PC-3 (cell line): ENCODE data around the gene SF3A2. TPM values are rescaled to one million over a fixed set of nuclear protein-coding genes. Genes with fewer than 3 reads are reported as not detected.

Experiments used
- ATAC-seq: fragments of 200-7000 bp; cut with Tn5 transposase; 2 replicates; pipeline ENCODE4 v1.9.1; 2020; ENCODE audit warnings: mild to moderate bottlenecking, moderate library complexity
- BruUV-seq: library from RNA; stranded (reverse); fragments of 400-500 nt; replicated peaks from 2 replicates; lab custom pipeline; 2021; lab: Mats Ljungman, UMichigan
- CTCF ChIA-PET: fragments of 300-600 bp; sonication (Branson Sonifier 250); formaldehyde crosslinking; loops from one replicate; lab custom pipeline; 2022; ENCODE audit warnings: antibody characterized with exemption; lab: Charles Lee
- POLR2A ChIA-PET: fragments of 300-600 bp; sonication (Branson Sonifier 250); formaldehyde crosslinking; loops from one replicate; lab custom pipeline; 2022; ENCODE audit warnings: antibody characterized with exemption; ENCODE audit not compliant: unreplicated experiment; lab: Charles Lee
- DNase-seq: peaks from one replicate; pipeline ENCODE4 v3.0.0-alpha.2; 2015
- H2AFZ ChIP-seq: fragments of 300-600 bp; sonication (generic); 2 replicates; pipeline ENCODE4 v1.6.0; 2016; ENCODE audit warnings: antibody characterized with exemption, low read length
- H3F3A ChIP-seq: fragments of 300-600 bp; sonication (generic); one replicate; pipeline ENCODE4 v1.6.0; 2017; ENCODE audit warnings: antibody characterized with exemption, low read length, control low read depth, mild to moderate bottlenecking; ENCODE audit not compliant: unreplicated experiment
- H3K27ac ChIP-seq: fragments of 300-600 bp; sonication (generic); 2 replicates; pipeline ENCODE4 v1.5.1; 2016; ENCODE audit warnings: mild to moderate bottlenecking, low read length
- H3K27me3 ChIP-seq: fragments of 300-600 bp; sonication (generic); 2 replicates; pipeline ENCODE4 v1.6.1; 2016; ENCODE audit warnings: low read length, mixed read lengths
- H3K36me3 ChIP-seq: fragments of 300-600 bp; sonication (generic); 2 replicates; pipeline ENCODE4 v1.6.1; 2016; ENCODE audit warnings: low read depth, mixed run types, low read length, mixed read lengths
- H3K4me1 ChIP-seq: fragments of 300-600 bp; sonication (generic); 2 replicates; pipeline ENCODE4 v1.5.1; 2016; ENCODE audit warnings: low read length; ENCODE audit not compliant: insufficient read depth
- H3K4me2 ChIP-seq: fragments of 300-600 bp; sonication (generic); 2 replicates; pipeline ENCODE4 v1.6.0; 2016; ENCODE audit warnings: low read length
- H3K4me3 ChIP-seq: fragments of 300-600 bp; sonication (generic); 2 replicates; pipeline ENCODE4 v1.5.1; 2016; ENCODE audit warnings: mild to moderate bottlenecking, low read length, mixed read lengths
- H3K79me2 ChIP-seq: fragments of 300-600 bp; sonication (generic); 2 replicates; pipeline ENCODE4 v1.6.1; 2017; ENCODE audit warnings: low read length, mixed read lengths
- H3K9ac ChIP-seq: fragments of 300-600 bp; sonication (generic); 2 replicates; pipeline ENCODE4 v1.6.0; 2016; ENCODE audit warnings: mild to moderate bottlenecking, low read length
- H3K9me2 ChIP-seq: fragments of 300-600 bp; sonication (generic); replicated peaks from 2 replicates; pipeline ENCODE4 v1.6.1; 2016; ENCODE audit warnings: mixed run types, low read length, mixed read lengths
- H3K9me3 ChIP-seq: fragments of 300-600 bp; sonication (generic); 2 replicates; pipeline ENCODE4 v1.6.1; 2016; ENCODE audit warnings: low read length, mixed read lengths
- H4K20me1 ChIP-seq: fragments of 300-600 bp; sonication (generic); 2 replicates; pipeline ENCODE4 v1.6.1; 2016; ENCODE audit warnings: low read length, mixed read lengths
- EZH2 ChIP-seq: fragments of 300-600 bp; sonication (generic); IDR thresholded peaks from one replicate; pipeline ENCODE4 v1.6.1; 2017; ENCODE audit warnings: antibody characterized with exemption, mild to moderate bottlenecking, low read length; ENCODE audit not compliant: unreplicated experiment
- EZH2phosphoT487 ChIP-seq: fragments of 300-600 bp; sonication (generic); IDR thresholded peaks from 2 replicates; pipeline ENCODE4 v1.6.1; 2018; ENCODE audit warnings: mild to moderate bottlenecking, antibody characterized with exemption, low read length, borderline replicate concordance
- intact Hi-C: fragments of 100-400 bp; cut with micrococcal nuclease; formaldehyde crosslinking; loops from 2 replicates; pipeline ENCODE4 v1.9.0; 2023
- total RNA-seq: library from RNA; depleted of rRNA; stranded (reverse); fragments of >200 nt; gene quantifications from 2 replicates; pipeline ENCODE4 v1.2.3, GENCODE V29; 2014
- TF ChIP-seq, protein P1 (sequence below): fragments of 300-600 bp; sonication (generic); conservative IDR thresholded peaks from 2 replicates; pipeline ENCODE4 v1.5.1; 2017; ENCODE audit warnings: antibody characterized with exemption, low read depth, mild to moderate bottlenecking, low read length

SF3A2 gene
- total RNA-seq, 1 experiment from 2014 or later, result 55.5 TPM

DNA sequence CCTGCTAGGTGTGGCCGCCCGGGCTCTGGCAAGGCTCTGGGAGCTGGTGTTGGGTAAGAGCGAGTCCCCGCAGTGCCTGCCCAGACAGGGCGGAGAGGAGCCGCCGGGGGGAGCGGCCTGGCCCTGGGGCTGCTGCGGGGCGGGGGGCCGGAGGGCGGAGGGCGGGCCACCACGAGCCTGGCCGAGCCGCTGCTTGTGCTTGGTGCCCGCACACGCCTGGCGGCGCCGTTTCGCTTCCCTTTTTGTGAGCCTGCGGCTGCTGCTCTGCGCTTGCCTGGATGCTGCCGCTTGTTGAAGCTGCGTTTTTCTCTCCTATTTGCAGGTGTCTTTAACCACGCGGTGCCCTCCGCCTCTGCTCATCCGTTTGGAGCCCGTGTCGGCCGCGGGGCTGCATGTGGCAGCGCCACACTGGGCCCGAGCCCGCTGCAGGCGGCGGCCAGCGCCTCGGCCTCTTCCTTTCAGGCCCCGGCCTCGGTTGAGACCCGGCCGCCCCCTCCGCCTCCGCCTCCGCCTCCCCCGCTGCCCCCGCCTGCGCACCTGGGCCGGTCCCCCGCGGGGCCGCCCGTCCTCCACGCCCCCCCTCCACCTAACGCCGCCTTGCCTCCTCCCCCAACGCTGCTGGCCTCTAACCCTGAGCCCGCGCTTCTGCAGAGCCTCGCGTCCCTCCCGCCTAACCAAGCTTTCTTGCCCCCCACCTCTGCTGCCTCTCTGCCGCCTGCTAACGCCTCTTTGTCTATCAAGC is 9.0 kb upstream of the SF3A2 start:
- no peak overlapping the region for H3K9ac ChIP-seq
- H2AFZ ChIP-seq, result no peak overlapping the region
- no peak overlapping the region for H3K4me3 ChIP-seq
- no peaks in the 10 kb centered on the region for H3K4me1 ChIP-seq
- POLR2A ChIA-PET, result no interaction called here
- no TSS peak for BruUV-seq
- intact Hi-C loops, result no loop called here
- CTCF ChIA-PET, result no interaction called here
- TF ChIP-seq EZH2, result no peak
- TF ChIP-seq EZH2phosphoT487, result no peak
- TF ChIP-seq, protein P1, sequence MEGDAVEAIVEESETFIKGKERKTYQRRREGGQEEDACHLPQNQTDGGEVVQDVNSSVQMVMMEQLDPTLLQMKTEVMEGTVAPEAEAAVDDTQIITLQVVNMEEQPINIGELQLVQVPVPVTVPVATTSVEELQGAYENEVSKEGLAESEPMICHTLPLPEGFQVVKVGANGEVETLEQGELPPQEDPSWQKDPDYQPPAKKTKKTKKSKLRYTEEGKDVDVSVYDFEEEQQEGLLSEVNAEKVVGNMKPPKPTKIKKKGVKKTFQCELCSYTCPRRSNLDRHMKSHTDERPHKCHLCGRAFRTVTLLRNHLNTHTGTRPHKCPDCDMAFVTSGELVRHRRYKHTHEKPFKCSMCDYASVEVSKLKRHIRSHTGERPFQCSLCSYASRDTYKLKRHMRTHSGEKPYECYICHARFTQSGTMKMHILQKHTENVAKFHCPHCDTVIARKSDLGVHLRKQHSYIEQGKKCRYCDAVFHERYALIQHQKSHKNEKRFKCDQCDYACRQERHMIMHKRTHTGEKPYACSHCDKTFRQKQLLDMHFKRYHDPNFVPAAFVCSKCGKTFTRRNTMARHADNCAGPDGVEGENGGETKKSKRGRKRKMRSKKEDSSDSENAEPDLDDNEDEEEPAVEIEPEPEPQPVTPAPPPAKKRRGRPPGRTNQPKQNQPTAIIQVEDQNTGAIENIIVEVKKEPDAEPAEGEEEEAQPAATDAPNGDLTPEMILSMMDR, result no peak
- no peaks in the 10 kb centered on the region for H3F3A ChIP-seq
- no peak overlapping the region for H3K4me2 ChIP-seq
- no peak for DNase-seq
- no peak for ATAC-seq
- H3K27ac ChIP-seq, result no peak overlapping the region
- no peaks in the 10 kb centered on the region for H3K79me2 ChIP-seq
- no peaks in the 10 kb centered on the region for H4K20me1 ChIP-seq
- H3K27me3 ChIP-seq, result no peaks in the 10 kb centered on the region
- H3K36me3 ChIP-seq, result peaks cover 2% of the 10 kb centered on the region; the same call in 1 of the 2 replicates
- no peaks in the 10 kb centered on the region for H3K9me3 ChIP-seq
- no peaks in the 10 kb centered on the region for H3K9me2 ChIP-seq

DNA sequence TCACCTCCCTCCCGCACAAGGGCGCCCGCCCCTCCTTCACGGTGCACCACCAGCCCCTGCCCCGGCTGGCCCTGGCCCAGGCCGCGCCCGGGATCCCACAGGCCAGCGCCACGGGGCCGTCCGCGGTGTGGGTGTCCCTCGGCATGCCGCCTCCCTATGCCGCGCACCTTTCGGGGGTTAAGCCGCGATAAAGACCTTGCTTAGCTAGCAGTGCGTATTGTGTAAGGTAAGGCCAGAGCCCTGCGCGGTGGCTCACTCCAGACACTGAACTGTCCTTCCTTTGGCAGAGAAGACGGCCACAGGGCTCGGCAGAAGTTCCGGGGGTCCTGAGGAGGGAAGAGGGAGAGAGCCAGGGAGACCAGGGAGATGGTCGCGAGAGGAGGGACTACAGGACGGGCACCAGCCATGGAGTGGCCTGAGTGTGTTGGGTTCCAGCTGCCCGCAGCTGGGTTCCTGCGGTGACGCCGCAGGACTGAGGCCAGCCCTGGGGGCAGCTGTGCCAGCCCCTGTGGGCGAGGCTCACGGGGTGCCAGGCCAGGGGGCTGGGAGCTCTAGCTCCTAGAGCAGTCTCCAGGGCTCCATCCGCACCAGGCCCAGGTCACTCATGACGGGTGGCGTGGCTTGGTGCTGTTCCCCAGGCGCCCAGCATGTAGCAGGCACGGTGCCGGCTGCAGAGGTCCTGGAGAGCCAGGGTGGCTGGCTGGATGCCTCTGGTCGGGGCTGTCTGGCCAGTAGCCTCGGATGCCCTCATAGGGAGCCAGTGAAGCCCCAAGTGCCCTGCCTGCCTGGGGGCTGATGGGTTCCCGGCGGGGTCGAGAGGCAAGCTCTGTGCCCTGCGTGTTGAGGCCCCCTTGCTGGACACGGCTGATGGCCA is 8.2 kb upstream of the SF3A2 start:
- no peak overlapping the region for H3K9ac ChIP-seq
- H3K27me3 ChIP-seq, result no peaks in the 10 kb centered on the region
- ATAC-seq (no peak), DNase-seq (no peak)
- ChIA-PET POLR2A (no interaction called here), CTCF (no interaction called here)
- no peaks in the 10 kb centered on the region for H3K9me2 ChIP-seq
- peaks cover 5% of the 10 kb centered on the region; the same call in 1 of the 2 replicates for H3K79me2 ChIP-seq
- H3K27ac ChIP-seq, result no peak overlapping the region
- BruUV-seq, result no TSS peak
- H2AFZ ChIP-seq, result no peak overlapping the region
- no peaks in the 10 kb centered on the region for H3K4me1 ChIP-seq
- no peaks in the 10 kb centered on the region for H3K9me3 ChIP-seq
- no peak overlapping the region for H3K4me2 ChIP-seq
- TF ChIP-seq, protein P1, result no peak
- no peak for TF ChIP-seq EZH2
- TF ChIP-seq EZH2phosphoT487, result no peak
- no peak overlapping the region for H3K4me3 ChIP-seq
- H3F3A ChIP-seq, result no peaks in the 10 kb centered on the region
- no peaks in the 10 kb centered on the region for H4K20me1 ChIP-seq
- intact Hi-C loops, result no loop called here
- H3K36me3 ChIP-seq, result peaks cover 2% of the 10 kb centered on the region; the same call in 1 of the 2 replicates
